K562 (cell line): ENCODE results near the gene PIP4K2A. TPM values are rescaled to one million over a fixed set of nuclear protein-coding genes. Genes with fewer than 3 reads are reported as not detected.

Experiments
- ESRRA ChIP-seq: fragments of 450-650 bp; IDR thresholded peaks from 2 replicates; pipeline ENCODE4 v1.6.1; 2014; ENCODE audit warnings: low read depth, mild to moderate bottlenecking, moderate library complexity, borderline replicate concordance
- ETV1 ChIP-seq: fragments of 450-650 bp; conservative IDR thresholded peaks from 2 replicates; pipeline ENCODE4 v1.6.1; 2016; ENCODE audit warnings: missing genetic modification characterization, control low read depth, low read depth, missing compliant biosample characterization
- MTA3 ChIP-seq: fragments of 450-650 bp; formaldehyde crosslinking; IDR thresholded peaks from 2 replicates; pipeline ENCODE4 v1.6.1; 2017; ENCODE audit warnings: mild to moderate bottlenecking, borderline replicate concordance
- NFATC3 ChIP-seq: fragments of 450-650 bp; IDR thresholded peaks from 2 replicates; pipeline ENCODE4 v1.6.1; 2017; ENCODE audit warnings: mild to moderate bottlenecking
- PRDM10 ChIP-seq: fragments of 450-650 bp; IDR thresholded peaks from 2 replicates; pipeline ENCODE4 v1.6.1; 2018; ENCODE audit not compliant: partially characterized antibody
- TBL1XR1 ChIP-seq, 2 experiments: IDR thresholded peaks; 2 replicates each; pipeline ENCODE4 v1.6.1; 2012; ENCODE audit warnings: improper control_type of control experiment in 2 of 2, low read length in 2 of 2, mild to moderate bottlenecking in 1 of 2
- VEZF1 ChIP-seq: fragments of 200-800 bp; sonication (Bioruptor generic); IDR thresholded peaks from 2 replicates; pipeline ENCODE4 v1.6.1; 2017; ENCODE audit warnings: missing genetic modification characterization, missing compliant biosample characterization
- ZBTB34 ChIP-seq: fragments of 250-450 bp; sonication (Bioruptor Pico); IDR thresholded peaks from 2 replicates; pipeline ENCODE4 v1.8.0; 2021; ENCODE audit warnings: mild to moderate bottlenecking, moderate library complexity
- ZNF282 ChIP-seq: sonication (generic); formaldehyde crosslinking; IDR thresholded peaks from 2 replicates; pipeline ENCODE4 v1.8.1; 2023; ENCODE audit warnings: missing genetic modification reagents
- polyA plus RNA-seq, 8 experiments: library from polyadenylated mRNA; depleted of rRNA in 4 of 8; stranded (reverse) in 5 of 8; unstranded in 3 of 8; fragments of >200 nt; fragmentation: Nextera tagmentation in 2 of 8; fragmentation: Illumina TruSeq in 1 of 8; extraction: Ambion mirVana in 2 of 8; extraction: Trizol in 1 of 8; gene quantifications; 2 replicates each; pipeline versions ENCODE4 v1.2.1 to v1.2.3, GENCODE V29; 2011 to 2014; ENCODE audit warnings: inconsistent platforms in 1 of 8, missing spikeins in 1 of 8
- total RNA-seq, 7 experiments: library from RNA; depleted of rRNA in 6 of 7; stranded (reverse); fragments of >200 nt in 6 of 7; fragmentation: Illumina TruSeq in 2 of 7; extraction: Trizol in 2 of 7; gene quantifications; 2 replicates each; pipeline versions ENCODE4 v1.2.1 to v1.2.3, GENCODE V29; 2011 to 2021; ENCODE audit warnings: low replicate concordance in 1 of 7

The PIP4K2A gene
- total and polyA plus RNA-seq, 9 of the 15 experiments (the other 6 are each of a cell fraction or from before 2014, with no cell fraction given), result 35.6 to 117 (median 71.9) TPM

- no peak for TF ChIP-seq ETV1 (tag)
- no peak for TF ChIP-seq ZNF282
- TF ChIP-seq ESRRA, result peak; percentile 91
- TF ChIP-seq ZBTB34 (CRISPR knock-in tag), result no peak
- no peak for TF ChIP-seq MTA3
- 0 out of 2 replicates have a peak, but pooled peaks have one; percentile 4 for TF ChIP-seq VEZF1 (CRISPR knock-in tag)
- no peak for TF ChIP-seq TBL1XR1 (IDR thresholded peaks at IDR 0.05; ENCODE audit: low read length in 2 of 2)
- no peak for TF ChIP-seq NFATC3
- no peak for TF ChIP-seq PRDM10
These were observed 3.0 kb downstream of the PIP4K2A start (continued) for GRCh38 chr10:22711373-22711772.
